SK-N-SH (cell line): Measurements from ENCODE around the gene ANK2. TPM values are rescaled to one million over a fixed set of nuclear protein-coding genes. Genes with fewer than 3 reads are reported as not detected.

ENCODE experiments used
- CTCF ChIA-PET: fragments of 300-600, 350-600 bp; formaldehyde crosslinking; extraction: SDS; loops from one replicate; lab custom pipeline; 2021; lab: Yijun Ruan, JAX
- POLR2A ChIA-PET: fragments of 350-600 bp; sonication (Branson Sonifier 250); formaldehyde crosslinking; extraction: SDS; loops from one replicate; lab custom pipeline; 2020; ENCODE audit warnings: antibody characterized with exemption, inconsistent platforms; lab: Yijun Ruan, JAX
- DNase-seq: peaks from one replicate; pipeline ENCODE4 v3.0.0; 2012
- H2AFZ ChIP-seq: fragments of 200-600 bp; sonication (generic); 2 replicates; pipeline ENCODE4 v1.8.1; 2016; ENCODE audit warnings: antibody characterized with exemption, mild to moderate bottlenecking, low read depth
- H3F3A ChIP-seq: fragments of 200-600 bp; sonication (generic); replicated peaks from 2 replicates; pipeline ENCODE3; 2016; ENCODE audit warnings: antibody characterized with exemption, mild to moderate bottlenecking; ENCODE audit not compliant: insufficient read depth
- H3K27ac ChIP-seq, 2 experiments: fragments of 200-500 bp in 1 of 2; fragments of 200-600 bp in 1 of 2; sonication (Bioruptor generic) in 1 of 2; sonication (generic), shearing (Covaris generic) in 1 of 2; 2 replicates each; pipeline versions ENCODE4 v1.5.1 to v1.6.1; 2014 to 2016; ENCODE audit warnings: low read depth in 2 of 2, inconsistent platforms in 1 of 2, low read length in 1 of 2, mild to moderate bottlenecking in 1 of 2, mixed read lengths in 1 of 2
- H3K27me3 ChIP-seq: fragments of 200-600 bp; sonication (generic), shearing (Covaris generic); 2 replicates; pipeline ENCODE4 v1.6.1; 2016; ENCODE audit warnings: mixed run types; ENCODE audit not compliant: insufficient read depth
- H3K36me3 ChIP-seq, 2 experiments: fragments of 200-500 bp in 1 of 2; fragments of 200-600 bp in 1 of 2; sonication (Bioruptor generic) in 1 of 2; sonication (generic) in 1 of 2; replicated peaks in 1 of 2; 2 replicates each; pipeline versions ENCODE3 to v1.5.1; 2014 to 2016; ENCODE audit warnings: low read length in 1 of 2, mild to moderate bottlenecking in 1 of 2; ENCODE audit not compliant: insufficient read depth in 2 of 2, control insufficient read depth in 1 of 2
- H3K4me1 ChIP-seq, 2 experiments: fragments of 200-500 bp in 1 of 2; fragments of 200-600 bp in 1 of 2; sonication (Bioruptor generic) in 1 of 2; sonication (generic), shearing (Covaris generic) in 1 of 2; 2 replicates each; pipeline versions ENCODE4 v1.5.1 to v1.6.1; 2014 to 2016; ENCODE audit warnings: low read depth in 1 of 2, low read length in 1 of 2, mixed run types in 1 of 2; ENCODE audit not compliant: insufficient read depth in 2 of 2, control insufficient read depth in 1 of 2
- H3K4me2 ChIP-seq: fragments of 200-600 bp; sonication (generic), shearing (Covaris generic); 2 replicates; pipeline ENCODE4 v1.6.1; 2017; ENCODE audit warnings: mixed run types
- H3K4me3 ChIP-seq, 2 experiments: fragments of 200-500 bp in 1 of 2; fragments of 200-600 bp in 1 of 2; sonication (Bioruptor generic) in 1 of 2; sonication (generic), shearing (Covaris generic) in 1 of 2; 2 replicates each; pipeline versions ENCODE4 v1.5.1 to v1.8.1; 2014 to 2016; ENCODE audit warnings: low read depth in 2 of 2, inconsistent platforms in 1 of 2, low read length in 1 of 2, mild to moderate bottlenecking in 1 of 2, mixed read lengths in 1 of 2, moderate library complexity in 1 of 2
- H3K79me2 ChIP-seq: fragments of 200-600 bp; sonication (generic); 2 replicates; pipeline ENCODE4 v1.8.1; 2017; ENCODE audit warnings: mild to moderate bottlenecking; ENCODE audit not compliant: insufficient read depth
- H3K9ac ChIP-seq: fragments of 200-600 bp; sonication (generic); 2 replicates; pipeline ENCODE4 v1.6.1; 2017; ENCODE audit warnings: mixed run types
- H3K9me2 ChIP-seq: fragments of 200-600 bp; sonication (generic); 2 replicates; pipeline ENCODE4 v1.6.1; 2017; ENCODE audit warnings: mixed run types
- H3K9me3 ChIP-seq: fragments of 200-600 bp; sonication (generic); 2 replicates; pipeline ENCODE4 v1.6.1; 2017; ENCODE audit warnings: mixed run types, mild to moderate bottlenecking, moderate library complexity
- H4K20me1 ChIP-seq: fragments of 200-600 bp; sonication (generic); 2 replicates; pipeline ENCODE4 v1.6.1; 2017; ENCODE audit warnings: mild to moderate bottlenecking, mixed run types; ENCODE audit not compliant: insufficient read depth
- CHD2 ChIP-seq: fragments of 150-350 bp; IDR thresholded peaks from 2 replicates; pipeline ENCODE4 v1.6.1; 2018; ENCODE audit warnings: low read length; ENCODE audit not compliant: partially characterized antibody
- FOSL2 ChIP-seq: IDR thresholded peaks from 2 replicates; pipeline ENCODE4 v1.4.0; 2012; ENCODE audit warnings: low read depth, mild to moderate bottlenecking, moderate library complexity, borderline replicate concordance
- FOXM1 ChIP-seq: IDR thresholded peaks from 2 replicates; pipeline ENCODE4 v1.4.0; 2012; ENCODE audit warnings: low read depth, mild to moderate bottlenecking
- GABPA ChIP-seq: IDR thresholded peaks from 2 replicates; pipeline ENCODE4 v1.4.0; 2012; ENCODE audit warnings: low read depth, mild to moderate bottlenecking
- IRF3 ChIP-seq: fragments of 150-350 bp; IDR thresholded peaks from 2 replicates; pipeline ENCODE4 v1.6.1; 2016; ENCODE audit warnings: mild to moderate bottlenecking, low read depth, low read length
- JUND ChIP-seq: IDR thresholded peaks from 2 replicates; pipeline ENCODE4 v1.4.0; 2012
- MEF2A ChIP-seq: IDR thresholded peaks from 2 replicates; pipeline ENCODE4 v1.4.0; 2012; ENCODE audit warnings: low read depth, borderline replicate concordance
- NFIC ChIP-seq: IDR thresholded peaks from 2 replicates; pipeline ENCODE4 v1.4.0; 2012; ENCODE audit warnings: borderline replicate concordance
- POLR2AphosphoS5 ChIP-seq: IDR thresholded peaks from 2 replicates; pipeline ENCODE4 v1.6.1; 2012; ENCODE audit warnings: low read depth, low read length
- RCOR1 ChIP-seq: fragments of 150-350 bp; IDR thresholded peaks from 2 replicates; pipeline ENCODE4 v1.6.1; 2017; ENCODE audit warnings: antibody characterized with exemption, low read length
- RXRA ChIP-seq: IDR thresholded peaks from 2 replicates; pipeline ENCODE4 v1.4.0; 2012; ENCODE audit warnings: low read depth, mild to moderate bottlenecking, borderline replicate concordance
- SIN3A ChIP-seq: IDR thresholded peaks from 2 replicates; pipeline ENCODE4 v1.6.1; 2012; ENCODE audit warnings: low read depth, mild to moderate bottlenecking, low read length, moderate library complexity, borderline replicate concordance
- TEAD4 ChIP-seq: IDR thresholded peaks from 2 replicates; pipeline ENCODE4 v1.4.0; 2012; ENCODE audit warnings: mild to moderate bottlenecking, borderline replicate concordance; ENCODE audit not compliant: insufficient read depth
- YY1 ChIP-seq: IDR thresholded peaks from 2 replicates; pipeline ENCODE4 v1.4.0; 2012; ENCODE audit warnings: low read depth, mild to moderate bottlenecking
- ZBTB33 ChIP-seq: IDR thresholded peaks from 2 replicates; pipeline ENCODE4 v1.4.0; 2012; ENCODE audit warnings: low read depth, borderline replicate concordance
- WGBS: methylation state at CpG from one replicate; pipeline ENCODE4 v1.1.6; 2017; ENCODE audit warnings: low lambda C conversion rate; 5-methylcytosine and 5-hydroxymethylcytosine counted together
- polyA plus RNA-seq, 3 experiments: library from polyadenylated mRNA; depleted of rRNA; stranded (reverse); fragments of >200 nt; gene quantifications; 2 replicates each; pipeline ENCODE4 v1.2.3, GENCODE V29; 2012
- TF ChIP-seq, protein P1 (sequence below): fragments of 150-350 bp; IDR thresholded peaks from 2 replicates; pipeline ENCODE4 v1.6.1; 2017; ENCODE audit warnings: antibody characterized with exemption, low read length, low read depth, borderline replicate concordance
- TF ChIP-seq, protein P2 (sequence below): IDR thresholded peaks from 2 replicates; pipeline ENCODE4 v1.6.1; 2012; ENCODE audit warnings: mild to moderate bottlenecking, low read depth, low read length, moderate library complexity

ANK2 gene
- polyA plus RNA-seq, 1 of the 3 experiments (the other 2 are of a cell fraction): 0.69 TPM

DNA sequence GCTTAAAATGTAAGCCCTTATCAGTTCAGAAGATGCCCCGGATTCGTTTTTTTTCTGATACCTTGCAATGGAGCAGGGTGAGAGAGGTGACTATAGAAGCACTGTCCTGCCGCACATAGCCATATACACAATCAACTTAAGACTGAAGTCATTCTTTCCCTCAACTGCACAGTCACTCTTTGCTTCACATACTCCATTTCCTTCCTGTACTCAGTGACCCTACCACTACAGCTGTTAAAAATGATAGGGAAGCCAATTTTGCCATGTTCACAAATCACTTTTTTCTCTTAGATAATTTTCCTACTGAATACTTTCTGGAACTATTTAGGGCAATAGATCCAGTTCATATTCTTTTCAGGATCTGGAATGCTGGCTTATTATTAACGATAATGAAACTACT, 300.0 kb downstream of the ANK2 start:
- H2AFZ ChIP-seq: no peak overlapping the region
- no peak for DNase-seq
- TF ChIP-seq JUND (no peak), FOXM1 (no peak), RXRA (no peak), MEF2A (no peak), NFIC (no peak), GABPA (no peak), POLR2AphosphoS5 (no peak), FOSL2 (no peak), SIN3A (no peak), YY1 (no peak), RCOR1 (no peak)
- TF ChIP-seq, protein P1, sequence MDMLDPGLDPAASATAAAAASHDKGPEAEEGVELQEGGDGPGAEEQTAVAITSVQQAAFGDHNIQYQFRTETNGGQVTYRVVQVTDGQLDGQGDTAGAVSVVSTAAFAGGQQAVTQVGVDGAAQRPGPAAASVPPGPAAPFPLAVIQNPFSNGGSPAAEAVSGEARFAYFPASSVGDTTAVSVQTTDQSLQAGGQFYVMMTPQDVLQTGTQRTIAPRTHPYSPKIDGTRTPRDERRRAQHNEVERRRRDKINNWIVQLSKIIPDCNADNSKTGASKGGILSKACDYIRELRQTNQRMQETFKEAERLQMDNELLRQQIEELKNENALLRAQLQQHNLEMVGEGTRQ: no peak
- TF ChIP-seq, protein P2, sequence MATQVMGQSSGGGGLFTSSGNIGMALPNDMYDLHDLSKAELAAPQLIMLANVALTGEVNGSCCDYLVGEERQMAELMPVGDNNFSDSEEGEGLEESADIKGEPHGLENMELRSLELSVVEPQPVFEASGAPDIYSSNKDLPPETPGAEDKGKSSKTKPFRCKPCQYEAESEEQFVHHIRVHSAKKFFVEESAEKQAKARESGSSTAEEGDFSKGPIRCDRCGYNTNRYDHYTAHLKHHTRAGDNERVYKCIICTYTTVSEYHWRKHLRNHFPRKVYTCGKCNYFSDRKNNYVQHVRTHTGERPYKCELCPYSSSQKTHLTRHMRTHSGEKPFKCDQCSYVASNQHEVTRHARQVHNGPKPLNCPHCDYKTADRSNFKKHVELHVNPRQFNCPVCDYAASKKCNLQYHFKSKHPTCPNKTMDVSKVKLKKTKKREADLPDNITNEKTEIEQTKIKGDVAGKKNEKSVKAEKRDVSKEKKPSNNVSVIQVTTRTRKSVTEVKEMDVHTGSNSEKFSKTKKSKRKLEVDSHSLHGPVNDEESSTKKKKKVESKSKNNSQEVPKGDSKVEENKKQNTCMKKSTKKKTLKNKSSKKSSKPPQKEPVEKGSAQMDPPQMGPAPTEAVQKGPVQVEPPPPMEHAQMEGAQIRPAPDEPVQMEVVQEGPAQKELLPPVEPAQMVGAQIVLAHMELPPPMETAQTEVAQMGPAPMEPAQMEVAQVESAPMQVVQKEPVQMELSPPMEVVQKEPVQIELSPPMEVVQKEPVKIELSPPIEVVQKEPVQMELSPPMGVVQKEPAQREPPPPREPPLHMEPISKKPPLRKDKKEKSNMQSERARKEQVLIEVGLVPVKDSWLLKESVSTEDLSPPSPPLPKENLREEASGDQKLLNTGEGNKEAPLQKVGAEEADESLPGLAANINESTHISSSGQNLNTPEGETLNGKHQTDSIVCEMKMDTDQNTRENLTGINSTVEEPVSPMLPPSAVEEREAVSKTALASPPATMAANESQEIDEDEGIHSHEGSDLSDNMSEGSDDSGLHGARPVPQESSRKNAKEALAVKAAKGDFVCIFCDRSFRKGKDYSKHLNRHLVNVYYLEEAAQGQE: no peak
- H3K4me2 ChIP-seq: no peak overlapping the region
- no peak overlapping the region for H3K9ac ChIP-seq
- H3F3A ChIP-seq: no peaks in the 10 kb centered on the region
- no peaks in the 10 kb centered on the region for H4K20me1 ChIP-seq
- no peaks in the 10 kb centered on the region for H3K27me3 ChIP-seq
- no peak overlapping the region for H3K27ac ChIP-seq
- CTCF ChIA-PET: no interaction called here
- H3K9me2 ChIP-seq: no peaks in the 10 kb centered on the region; the same call in 1 of the 2 replicates
- no peak overlapping the region for H3K4me3 ChIP-seq
- peaks cover 0 to 5% of the 10 kb centered on the region in 2 experiments for H3K36me3 ChIP-seq
- no peaks in the 10 kb centered on the region for H3K4me1 ChIP-seq
- POLR2A ChIA-PET: no interaction called here
- WGBS: 84% methylated on average over 4 of the region's 4 CpGs
- no peaks in the 10 kb centered on the region for H3K9me3 ChIP-seq
- no peaks in the 10 kb centered on the region for H3K79me2 ChIP-seq

DNA sequence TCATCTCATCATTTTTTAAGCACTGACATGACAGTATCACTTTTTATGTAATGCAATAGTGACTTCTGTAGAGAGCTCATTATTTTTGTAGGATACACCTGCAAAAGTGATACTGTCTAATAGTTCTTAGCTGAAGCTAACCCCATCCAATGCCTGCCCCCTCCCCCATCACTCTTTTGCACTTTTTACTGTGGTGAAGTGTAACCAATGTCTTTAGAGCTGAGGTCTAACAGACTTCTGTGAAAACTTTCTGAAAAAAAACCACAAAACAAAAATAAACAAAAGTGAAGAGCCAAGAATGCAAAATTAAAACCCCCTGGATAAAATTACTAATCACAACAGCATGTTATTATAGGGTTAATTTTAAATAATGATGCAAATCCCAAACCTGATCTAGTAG, 301.1 kb downstream of the ANK2 start:
- Histone ChIP-seq H3F3A (no peaks in the 10 kb centered on the region), H3K4me2 (no peak overlapping the region), H3K27ac (no peak overlapping the region), H3K36me3 (peaks cover 0 to 3% of the 10 kb centered on the region in 2 experiments), H3K4me3 (no peak overlapping the region), H4K20me1 (no peaks in the 10 kb centered on the region), H3K9me3 (no peaks in the 10 kb centered on the region), H3K4me1 (no peaks in the 10 kb centered on the region), H3K27me3 (no peaks in the 10 kb centered on the region), H3K9ac (no peak overlapping the region), H2AFZ (no peak overlapping the region), H3K79me2 (no peaks in the 10 kb centered on the region), H3K9me2 (no peaks in the 10 kb centered on the region)
- POLR2A ChIA-PET: no interaction called here
- no peak for DNase-seq
- CTCF ChIA-PET: no interaction called here
- TF ChIP-seq CHD2 (no peak), MEF2A (no peak), IRF3 (no peak), TEAD4 (no peak), ZBTB33 (no peak), RXRA (no peak)
- TF ChIP-seq, protein P2: no peak
